ENCODE measurements around the gene ADRB1. TPM values are rescaled to one million over a fixed set of nuclear protein-coding genes. Genes with fewer than 3 reads are reported as not detected.
A peak's percentile ranks its signal among the peaks of the same experiment; 100 is the strongest.

Gene ADRB1
- total RNA-seq, 1 experiment from 2014 or later, result 0.15 TPM

GRCh38 chr10:114033566-114033965 lies 10.1 kb upstream of the ADRB1 start:
- ChIA-PET CTCF (no interaction called here), POLR2A (ENCODE audit: unreplicated experiment) (no interaction called here)
- Histone ChIP-seq H3K9me2 (replicated peaks; ENCODE audit: low read length) (no peaks in the 10 kb centered on the region), H3K4me3 (ENCODE audit: low read length) (no peak overlapping the region), H3K36me3 (ENCODE audit: low read depth, low read length) (no peaks in the 10 kb centered on the region), H3K4me1 (ENCODE audit: insufficient read depth, low read length) (peaks cover 27% of the 10 kb centered on the region), H3K27me3 (ENCODE audit: low read length) (no peaks in the 10 kb centered on the region), H3K9ac (ENCODE audit: low read length) (no peak overlapping the region), H3K4me2 (ENCODE audit: low read length) (no peak overlapping the region), H3K9me3 (ENCODE audit: low read length) (no peaks in the 10 kb centered on the region), H3K79me2 (ENCODE audit: low read length) (no peaks in the 10 kb centered on the region), H4K20me1 (ENCODE audit: low read length) (no peaks in the 10 kb centered on the region), H2AFZ (ENCODE audit: low read length) (no peak overlapping the region), H3F3A (ENCODE audit: low read length, unreplicated experiment) (no peaks in the 10 kb centered on the region), H3K27ac (ENCODE audit: low read length) (no peak overlapping the region)
- peak; percentile 52 for DNase-seq
- intact Hi-C loops (cut with micrococcal nuclease), result loop anchor here (10.0 kb wide), 1 partner anchor 119 kb away; no protein-coding TSS in a partner anchor
- BruUV-seq (replicated peaks), result no TSS peak
- ATAC-seq, result no peak
- TF ChIP-seq EZH2 (IDR thresholded peaks at IDR 0.05; ENCODE audit: low read length, unreplicated experiment) (no peak), CTCF (conservative IDR thresholded peaks at IDR 0.05; ENCODE audit: low read depth, low read length) (no peak), EZH2phosphoT487 (IDR thresholded peaks at IDR 0.05; ENCODE audit: borderline replicate concordance, low read length) (no peak)

GRCh38 chr10:114034923-114035645 lies 8.6 kb upstream of the ADRB1 start:
- no peaks in the 10 kb centered on the region for H3K9me2 ChIP-seq (replicated peaks; ENCODE audit: low read length)
- no peak overlapping the region for H3K9ac ChIP-seq (ENCODE audit: low read length)
- H3K4me2 ChIP-seq (ENCODE audit: low read length), result no peak overlapping the region
- H3K36me3 ChIP-seq (ENCODE audit: low read depth, low read length), result no peaks in the 10 kb centered on the region
- H2AFZ ChIP-seq (ENCODE audit: low read length), result no peak overlapping the region
- H3K4me1 ChIP-seq (ENCODE audit: insufficient read depth, low read length), result peaks cover 32% of the 10 kb centered on the region
- no peaks in the 10 kb centered on the region for H3K9me3 ChIP-seq (ENCODE audit: low read length)
- no peak for DNase-seq
- H3K79me2 ChIP-seq (ENCODE audit: low read length), result no peaks in the 10 kb centered on the region
- TF ChIP-seq EZH2phosphoT487 (IDR thresholded peaks at IDR 0.05; ENCODE audit: borderline replicate concordance, low read length) (no peak), CTCF (conservative IDR thresholded peaks at IDR 0.05; ENCODE audit: low read depth, low read length) (no peak), EZH2 (IDR thresholded peaks at IDR 0.05; ENCODE audit: low read length, unreplicated experiment) (no peak)
- CTCF ChIA-PET, result no interaction called here
- intact Hi-C loops (cut with micrococcal nuclease), result loop anchor here (10.0 kb wide), 1 partner anchor 120 kb away; no protein-coding TSS in a partner anchor
- no peak for ATAC-seq
- no peaks in the 10 kb centered on the region for H3F3A ChIP-seq (ENCODE audit: low read length, unreplicated experiment)
- no peaks in the 10 kb centered on the region for H4K20me1 ChIP-seq (ENCODE audit: low read length)
- no peak overlapping the region for H3K27ac ChIP-seq (ENCODE audit: low read length)
- BruUV-seq (replicated peaks), result no TSS peak
- H3K4me3 ChIP-seq (ENCODE audit: low read length), result no peak overlapping the region
- no peaks in the 10 kb centered on the region for H3K27me3 ChIP-seq (ENCODE audit: low read length)
- POLR2A ChIA-PET (ENCODE audit: unreplicated experiment), result no interaction called here

- ChIA-PET CTCF (no interaction called here), POLR2A (ENCODE audit: unreplicated experiment) (no interaction called here)
- Histone ChIP-seq H3K79me2 (ENCODE audit: low read length) (no peaks in the 10 kb centered on the region), H3K4me3 (ENCODE audit: low read length) (no peak overlapping the region), H3K9me2 (replicated peaks; ENCODE audit: low read length) (no peaks in the 10 kb centered on the region), H3K27me3 (ENCODE audit: low read length) (no peaks in the 10 kb centered on the region), H3K9me3 (ENCODE audit: low read length) (no peaks in the 10 kb centered on the region), H3K4me2 (ENCODE audit: low read length) (no peak overlapping the region), H2AFZ (ENCODE audit: low read length) (no peak overlapping the region), H3K4me1 (ENCODE audit: insufficient read depth, low read length) (peaks cover 30% of the 10 kb centered on the region), H3K9ac (ENCODE audit: low read length) (no peak overlapping the region), H3K36me3 (ENCODE audit: low read depth, low read length) (no peaks in the 10 kb centered on the region), H3K27ac (ENCODE audit: low read length) (no peak overlapping the region), H4K20me1 (ENCODE audit: low read length) (no peaks in the 10 kb centered on the region), H3F3A (ENCODE audit: low read length, unreplicated experiment) (no peaks in the 10 kb centered on the region)
- no peak for ATAC-seq
- no TSS peak for BruUV-seq (replicated peaks)
- no peak for DNase-seq
- intact Hi-C loops (cut with micrococcal nuclease), result loop anchor here (10.0 kb wide), 1 partner anchor 121 kb away; no protein-coding TSS in a partner anchor
- TF ChIP-seq EZH2phosphoT487 (IDR thresholded peaks at IDR 0.05; ENCODE audit: borderline replicate concordance, low read length) (no peak), EZH2 (IDR thresholded peaks at IDR 0.05; ENCODE audit: low read length, unreplicated experiment) (no peak), CTCF (conservative IDR thresholded peaks at IDR 0.05; ENCODE audit: low read depth, low read length) (no peak)
Observed at GRCh38 chr10:114035791-114036190, 7.9 kb upstream of the ADRB1 start.
